Subcutaneous adipose tissue (tissue), 4 donors: ENCODE data around the gene DHX36. TPM values are rescaled to one million over a fixed set of nuclear protein-coding genes. Genes with fewer than 3 reads are reported as not detected.

Source experiments
- CTCF ChIP-seq: fragments of 450-650 bp; IDR thresholded peaks from one replicate; pipeline ENCODE4 v1.5.1; 2016; ENCODE audit warnings: low read depth, mild to moderate bottlenecking, control low read depth, antibody characterized with exemption, moderate library complexity
- total RNA-seq, 4 donors: library from RNA; depleted of rRNA; stranded (reverse); fragments of >200 nt; gene quantifications; one replicate each; pipeline ENCODE4 v1.1.0, GENCODE V29; 2016

Gene DHX36
- total RNA-seq, 4 donors from 2014 or later: 59.2 to 103 (median 77.8) TPM

DNA sequence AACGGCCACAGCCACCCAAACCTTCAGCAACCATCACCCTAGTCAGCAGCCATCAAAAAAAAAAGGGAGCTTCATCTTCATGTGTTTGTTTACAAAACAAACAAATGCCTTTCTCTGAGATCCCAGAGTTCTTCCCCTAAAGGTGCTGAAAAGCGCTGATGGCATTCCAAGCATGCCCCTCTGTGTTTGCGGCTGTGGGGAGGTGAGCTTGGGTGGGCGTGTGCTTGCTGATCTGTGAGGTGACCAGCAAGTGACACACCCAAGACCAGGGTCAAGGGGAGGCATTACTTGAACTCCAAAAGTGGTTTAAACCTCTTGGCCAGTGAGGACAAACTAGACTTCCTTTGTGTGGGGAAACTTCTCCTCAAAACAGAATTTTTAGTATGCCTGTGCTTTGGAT lies 81.5 kb downstream of the DHX36 start:
- no peak for TF ChIP-seq CTCF

- no peak for TF ChIP-seq CTCF
These were observed 82.8 kb downstream of the DHX36 start for GRCh38 chr3:154241496-154241895.

DNA sequence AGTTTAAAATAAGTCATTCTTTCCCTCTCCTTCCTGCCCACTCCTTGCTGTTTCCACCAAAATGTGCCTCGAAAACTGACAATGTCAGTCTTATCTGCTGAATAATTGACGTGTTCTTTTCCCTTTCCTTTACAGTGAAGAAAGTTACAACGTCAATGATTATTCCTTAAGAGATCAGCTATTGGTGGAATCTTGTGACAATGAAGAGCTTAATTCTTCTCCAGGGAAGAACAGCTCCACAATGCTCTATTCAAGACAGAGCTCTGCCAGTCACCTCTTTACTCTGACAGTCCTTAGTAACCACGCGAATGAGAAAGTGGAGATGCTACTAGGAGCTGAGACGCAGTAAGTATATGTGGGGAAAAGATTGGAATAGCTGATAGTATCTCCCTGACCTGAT lies 84.1 kb downstream of the DHX36 start:
- no peak for TF ChIP-seq CTCF

GRCh38 chr3:154236331-154236730 lies 88.0 kb downstream of the DHX36 start:
- TF ChIP-seq CTCF: no peak

DNA sequence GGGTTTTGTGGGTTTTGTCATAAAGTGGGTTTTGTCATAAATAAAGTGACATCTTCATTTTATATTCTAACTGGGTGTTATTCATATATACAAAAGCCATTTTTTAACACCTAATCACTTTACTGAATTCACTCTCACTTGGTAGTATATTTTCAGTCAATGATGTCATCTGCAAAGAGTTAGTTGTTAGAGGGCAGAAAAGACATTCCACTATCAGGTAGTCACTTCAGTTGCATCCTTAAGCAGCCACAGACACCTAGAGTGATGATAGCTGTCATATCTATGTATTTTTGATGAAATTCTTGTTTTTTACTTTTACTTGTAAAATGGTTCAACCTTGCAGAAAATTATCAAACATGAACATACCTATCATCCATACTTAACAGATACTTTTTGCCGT lies 89.0 kb downstream of the DHX36 start:
- no peak for TF ChIP-seq CTCF

GRCh38 chr3:154229217-154229590 lies 95.1 kb downstream of the DHX36 start:
- TF ChIP-seq CTCF: no peak

DNA sequence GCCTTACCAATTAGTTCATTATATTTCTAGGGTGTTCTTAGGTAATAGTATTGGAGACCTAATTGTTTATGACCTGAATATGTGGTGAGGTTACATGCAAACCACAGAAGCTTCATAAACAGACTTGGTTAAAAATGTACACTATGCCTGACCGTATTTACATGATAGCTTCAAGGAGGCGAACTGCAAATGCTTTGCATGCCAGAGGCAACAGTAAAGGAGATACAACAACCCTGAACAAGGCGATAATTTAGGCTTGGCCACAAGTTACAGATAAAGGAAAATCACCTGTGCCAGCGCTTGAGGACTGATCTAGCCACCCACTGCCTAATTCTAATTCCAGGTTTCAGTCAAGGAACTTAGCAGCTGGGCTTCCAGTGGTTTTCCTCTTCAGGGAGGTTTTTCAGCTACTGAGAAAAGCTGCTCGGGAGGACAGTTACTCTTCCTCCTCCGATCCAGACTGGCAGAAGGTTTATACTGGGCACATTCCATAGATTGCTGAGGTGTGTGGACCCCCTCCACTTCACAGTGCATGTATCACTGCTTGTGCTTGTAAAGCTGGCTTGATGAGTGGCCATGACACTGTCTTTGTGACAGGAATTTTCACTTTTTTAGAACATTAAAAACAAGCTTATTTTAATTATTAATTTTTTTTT lies 95.6 kb downstream of the DHX36 start:
- no peak for TF ChIP-seq CTCF

- TF ChIP-seq CTCF: no peak
These were observed 96.8 kb downstream of the DHX36 start for GRCh38 chr3:154227531-154227930.
